Epithelial cell of esophagus (primary cell): ENCODE measurements around the gene ZBTB42.

Experiments used
- DNase-seq: peaks from one replicate; pipeline ENCODE4 v3.0.0; 2010; ENCODE audit warnings: low read depth
- H3K4me3 ChIP-seq: 2 replicates; pipeline ENCODE4 v1.5.1; 2011; ENCODE audit warnings: mild to moderate bottlenecking, low read length, control low read depth
- TF ChIP-seq, protein P1 (sequence below): IDR thresholded peaks from 2 replicates; pipeline ENCODE4 v1.5.1; 2011; ENCODE audit warnings: low read depth, mild to moderate bottlenecking, low read length, control low read depth, inconsistent platforms; ENCODE audit not compliant: insufficient read depth; ENCODE audit errors: missing control alignments

Gene ZBTB42

DNA sequence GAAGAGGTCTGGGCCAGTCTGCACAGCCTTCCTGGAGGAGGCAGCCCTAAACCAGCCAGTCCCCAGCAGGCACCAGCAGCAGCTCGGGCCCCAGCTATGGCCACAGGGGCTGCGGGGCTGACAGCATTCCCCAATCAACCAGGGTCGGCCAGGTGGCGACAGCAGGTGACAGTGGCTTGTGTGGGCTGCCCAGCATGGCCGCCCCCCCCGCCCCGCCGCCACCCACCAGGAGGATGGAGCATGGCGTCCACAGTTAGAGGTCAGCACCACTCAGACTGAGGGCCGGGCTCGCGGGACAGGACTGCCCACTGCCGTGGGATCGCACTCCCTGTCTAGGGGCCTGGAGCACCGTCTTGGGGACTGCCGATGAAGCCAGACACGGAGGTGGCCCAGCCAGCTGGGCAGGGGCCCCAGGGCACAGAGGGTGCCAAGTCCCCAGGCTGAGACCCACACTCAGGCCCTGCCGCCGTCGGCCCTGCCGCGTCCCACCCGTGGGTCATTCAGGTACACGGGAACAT, 20.3 kb upstream of the ZBTB42 start:
- DNase-seq: no peak
- TF ChIP-seq, protein P1, sequence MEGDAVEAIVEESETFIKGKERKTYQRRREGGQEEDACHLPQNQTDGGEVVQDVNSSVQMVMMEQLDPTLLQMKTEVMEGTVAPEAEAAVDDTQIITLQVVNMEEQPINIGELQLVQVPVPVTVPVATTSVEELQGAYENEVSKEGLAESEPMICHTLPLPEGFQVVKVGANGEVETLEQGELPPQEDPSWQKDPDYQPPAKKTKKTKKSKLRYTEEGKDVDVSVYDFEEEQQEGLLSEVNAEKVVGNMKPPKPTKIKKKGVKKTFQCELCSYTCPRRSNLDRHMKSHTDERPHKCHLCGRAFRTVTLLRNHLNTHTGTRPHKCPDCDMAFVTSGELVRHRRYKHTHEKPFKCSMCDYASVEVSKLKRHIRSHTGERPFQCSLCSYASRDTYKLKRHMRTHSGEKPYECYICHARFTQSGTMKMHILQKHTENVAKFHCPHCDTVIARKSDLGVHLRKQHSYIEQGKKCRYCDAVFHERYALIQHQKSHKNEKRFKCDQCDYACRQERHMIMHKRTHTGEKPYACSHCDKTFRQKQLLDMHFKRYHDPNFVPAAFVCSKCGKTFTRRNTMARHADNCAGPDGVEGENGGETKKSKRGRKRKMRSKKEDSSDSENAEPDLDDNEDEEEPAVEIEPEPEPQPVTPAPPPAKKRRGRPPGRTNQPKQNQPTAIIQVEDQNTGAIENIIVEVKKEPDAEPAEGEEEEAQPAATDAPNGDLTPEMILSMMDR: no peak
- H3K4me3 ChIP-seq: no peak overlapping the region

DNA sequence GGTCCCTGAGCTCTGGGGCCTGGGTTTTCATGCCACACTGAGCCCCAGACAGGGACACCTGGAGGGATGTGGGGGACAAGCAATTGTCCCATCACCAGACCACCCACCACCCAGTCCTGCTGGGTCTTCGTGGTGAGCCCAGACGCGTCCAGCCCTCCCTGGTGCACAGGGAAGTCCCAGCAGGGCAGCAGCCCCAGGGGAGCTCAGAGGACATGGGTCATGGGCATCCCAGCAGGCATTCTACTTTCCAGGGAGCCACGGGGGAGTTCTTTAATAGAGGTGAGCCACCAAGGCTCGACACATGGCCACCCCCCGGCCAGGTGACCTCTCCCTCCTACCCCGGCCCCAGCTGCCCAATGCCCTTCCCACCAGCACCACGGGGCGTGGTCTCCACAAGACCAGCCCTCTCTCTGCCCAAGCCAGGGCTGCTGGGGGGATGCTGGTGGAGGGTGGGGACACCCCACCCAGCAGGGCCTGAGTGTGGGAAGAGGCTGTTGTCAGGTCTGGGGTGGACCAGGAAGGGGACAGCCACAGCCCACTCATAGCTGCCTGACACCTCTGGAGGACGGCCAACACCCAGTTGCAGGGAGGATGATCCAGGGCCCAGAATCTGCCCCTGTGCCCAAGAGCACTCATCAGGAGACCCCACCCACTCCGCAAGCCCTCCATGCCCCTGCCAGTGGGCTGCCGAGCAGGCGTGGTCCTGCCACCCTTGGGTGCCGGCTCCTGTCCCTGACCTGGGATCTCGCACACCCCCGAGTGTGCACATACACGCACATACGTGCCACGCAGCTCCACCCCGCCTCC, 19.4 kb upstream of the ZBTB42 start:
- TF ChIP-seq, protein P1: no peak
- no peak for DNase-seq
- H3K4me3 ChIP-seq: no peak overlapping the region

DNA sequence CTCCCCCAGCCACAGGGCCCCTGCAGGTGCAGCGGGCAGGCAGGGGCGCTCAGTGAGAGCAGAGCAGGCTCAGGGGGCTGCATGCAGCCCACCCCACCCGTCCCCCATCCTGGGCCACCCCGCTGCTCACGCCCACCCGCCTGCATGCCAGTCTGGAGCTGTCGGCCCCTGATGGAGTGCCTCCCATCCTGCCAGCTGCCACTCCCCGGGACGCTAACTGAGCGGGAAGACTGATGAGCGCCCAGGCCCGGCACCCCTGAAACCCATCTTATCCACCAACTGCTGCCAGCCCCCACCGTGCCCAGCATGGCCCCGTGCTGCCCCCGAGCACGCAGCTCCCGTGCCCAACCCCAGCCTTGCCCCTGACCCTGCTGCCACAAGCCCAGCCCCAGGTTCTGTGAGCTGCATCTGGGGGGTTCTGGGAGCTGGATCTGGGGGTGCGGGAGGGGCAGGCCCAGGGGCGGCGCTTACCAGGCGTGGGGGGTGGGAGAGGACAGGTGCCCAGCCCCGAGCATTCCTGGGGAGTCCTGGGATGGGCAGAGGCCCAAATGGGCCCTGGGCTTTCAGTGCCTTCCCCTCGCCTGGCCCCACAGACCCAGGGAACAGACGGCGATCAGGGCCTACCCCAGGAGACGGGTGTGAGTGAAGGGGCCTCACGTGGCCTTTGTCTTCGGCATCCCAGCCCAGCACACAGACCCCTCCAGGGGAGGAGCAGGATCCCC, 18.7 kb upstream of the ZBTB42 start:
- no peak overlapping the region for H3K4me3 ChIP-seq
- TF ChIP-seq, protein P1: no peak
- no peak for DNase-seq

DNA sequence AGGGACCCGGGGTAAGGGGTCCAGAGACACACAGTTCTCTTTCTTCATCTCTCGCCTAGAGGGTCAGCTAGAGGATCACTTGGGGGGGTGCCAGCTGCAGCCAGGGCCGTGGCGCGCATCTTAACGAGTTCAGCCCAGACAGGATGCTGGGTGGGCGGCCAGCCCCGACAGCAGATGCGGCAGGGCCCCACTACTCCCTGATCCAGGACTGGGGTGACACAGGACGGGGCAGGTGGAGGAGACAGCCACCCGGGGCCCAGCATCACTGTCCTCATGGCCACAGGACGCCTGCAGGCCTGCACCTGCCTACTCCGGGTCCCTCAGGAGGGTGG, 18.1 kb upstream of the ZBTB42 start:
- H3K4me3 ChIP-seq: no peak overlapping the region
- DNase-seq: no peak
- TF ChIP-seq, protein P1: no peak

DNA sequence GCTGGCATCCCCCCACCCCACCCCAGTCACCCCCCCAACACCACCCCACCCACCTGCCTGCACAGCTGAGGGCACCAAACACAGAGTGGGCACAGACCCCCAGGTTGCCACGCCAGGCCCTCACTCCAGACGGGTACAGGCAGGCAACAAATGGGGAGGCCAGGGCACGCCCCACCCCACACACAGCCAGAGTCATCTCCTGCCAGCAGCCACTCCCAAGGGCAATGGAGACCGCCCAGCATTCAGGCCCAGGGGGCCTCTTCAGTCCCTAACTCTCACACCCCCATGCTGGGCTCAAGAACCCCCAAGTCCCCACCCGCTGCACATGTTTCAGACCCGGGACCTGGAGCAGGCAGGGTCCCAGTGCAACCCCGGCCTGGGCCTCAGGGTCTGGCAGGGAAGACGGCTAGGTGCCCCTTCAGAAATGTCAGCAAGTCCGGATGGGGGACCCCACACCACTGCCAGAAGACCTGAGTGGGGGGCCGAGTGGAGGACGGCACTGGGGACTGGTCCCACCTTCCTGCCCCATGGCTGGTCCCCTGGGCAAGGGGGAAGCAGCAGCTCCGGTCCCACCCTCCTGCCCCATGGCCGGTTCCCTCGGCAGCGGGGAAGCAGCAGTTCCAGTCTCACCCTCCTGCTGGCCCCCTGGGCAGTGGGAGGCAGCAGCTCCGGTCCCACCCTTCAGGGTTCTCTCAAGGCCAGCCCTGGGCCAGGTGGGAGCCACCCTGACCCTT, 17.2 kb upstream of the ZBTB42 start:
- no peak for DNase-seq
- no peak overlapping the region for H3K4me3 ChIP-seq

DNA sequence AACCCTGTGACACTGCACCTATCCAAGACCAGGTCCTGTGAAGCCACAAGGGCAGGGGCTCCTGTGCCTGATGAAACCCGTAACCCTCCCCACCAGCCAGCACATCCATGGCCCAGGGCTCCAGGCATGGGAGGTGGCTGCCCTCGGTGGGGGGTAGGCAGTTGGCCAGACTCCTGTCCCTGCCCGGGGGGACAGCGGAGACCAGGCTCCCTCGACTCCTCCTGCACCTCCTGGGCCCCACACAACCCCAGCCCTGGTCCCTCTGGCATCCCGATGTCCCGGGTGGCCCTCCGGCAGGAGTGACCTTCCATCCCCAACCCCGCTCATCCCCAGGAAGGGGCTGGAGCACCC, 16.7 kb upstream of the ZBTB42 start:
- H3K4me3 ChIP-seq: no peak overlapping the region
- no peak for DNase-seq
- TF ChIP-seq, protein P1: no peak

More for the DNA sequence above, 17.2 kb upstream of the ZBTB42 start:
- TF ChIP-seq, protein P1: no peak
